ENCODE measurements around the gene FAM217B.

The FAM217B gene, protein sequence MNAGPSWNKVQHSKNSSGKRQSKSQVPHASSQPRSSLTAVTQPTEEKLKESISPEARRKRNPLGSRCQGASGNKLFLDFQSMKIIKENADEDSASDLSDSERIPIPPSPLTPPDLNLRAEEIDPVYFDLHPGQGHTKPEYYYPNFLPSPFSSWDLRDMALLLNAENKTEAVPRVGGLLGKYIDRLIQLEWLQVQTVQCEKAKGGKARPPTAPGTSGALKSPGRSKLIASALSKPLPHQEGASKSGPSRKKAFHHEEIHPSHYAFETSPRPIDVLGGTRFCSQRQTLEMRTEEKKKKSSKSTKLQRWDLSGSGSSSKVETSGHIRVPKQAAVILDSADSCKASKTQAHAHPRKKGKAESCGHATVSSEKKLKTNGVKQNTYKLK

DNA sequence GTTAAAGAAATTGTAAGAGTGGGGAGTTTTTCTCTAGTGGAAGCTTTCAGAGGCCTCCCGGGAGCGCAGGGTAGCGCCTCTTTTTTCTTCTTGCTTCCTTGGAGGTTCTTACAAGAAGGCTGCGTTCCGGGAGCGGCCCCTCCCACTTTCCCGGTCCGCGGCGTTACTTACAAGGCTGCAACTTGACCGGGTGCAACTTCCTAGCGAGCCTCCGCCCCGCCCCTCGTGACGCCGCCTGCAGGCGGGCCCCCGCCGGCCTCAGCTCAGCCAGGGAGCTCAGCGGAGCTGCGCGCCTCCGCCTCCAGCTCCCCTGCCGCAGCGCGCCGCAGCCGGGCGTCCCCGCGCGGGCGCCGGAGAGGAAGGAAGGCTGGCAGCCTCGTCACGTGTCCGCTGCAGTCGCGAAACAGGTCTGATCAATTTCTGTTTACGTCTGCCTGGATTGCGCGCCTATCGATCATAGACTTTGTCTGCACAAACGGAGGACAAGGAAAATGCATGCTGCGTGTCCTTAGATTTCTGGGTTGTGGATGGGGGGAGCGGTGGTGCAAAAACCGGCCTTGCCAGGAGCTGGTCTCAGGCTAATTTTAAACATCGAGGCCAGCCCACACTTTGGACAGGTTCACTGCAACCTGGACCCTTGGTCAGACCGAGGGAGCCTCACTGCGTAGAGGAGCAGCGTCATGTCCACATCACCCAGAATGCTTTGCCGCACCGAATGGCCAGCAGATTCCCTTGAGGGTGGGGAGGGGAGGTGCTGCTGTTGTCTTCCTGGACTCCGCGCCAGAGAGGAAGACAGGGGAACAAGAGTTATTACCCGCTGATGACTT is at the start of gene FAM217B, which contains the start of gene PPP1R3D:
Gene FAM217B (plus strand): TSS at position 261 of the 827 bp plus-strand sequence. CDS start 3,555 bp downstream, outside the sequence.
Gene PPP1R3D (minus strand): TSS at position 177 of the 827 bp plus-strand sequence. CDS start 374 bp downstream, outside the sequence.
- Histone ChIP-seq H3K27ac (peak within 1 kb of the TSS; percentile 94), H3K36me3 (replicated peaks) (peaks cover 11% of the 10 kb centered on the region), H3K4me3 (ENCODE audit: low read depth, low read length) (peak within 1 kb of the TSS; percentile 88), H3K27me3 (replicated peaks) (no peaks in the 10 kb centered on the region)
- DNase-seq, result peak; percentile 98
- in situ Hi-C loops (cut with HindIII; ENCODE audit: low pct_ligation_motif_present, low sequenced_read_pairs), result no loop called here
- TF ChIP-seq, protein P1, sequence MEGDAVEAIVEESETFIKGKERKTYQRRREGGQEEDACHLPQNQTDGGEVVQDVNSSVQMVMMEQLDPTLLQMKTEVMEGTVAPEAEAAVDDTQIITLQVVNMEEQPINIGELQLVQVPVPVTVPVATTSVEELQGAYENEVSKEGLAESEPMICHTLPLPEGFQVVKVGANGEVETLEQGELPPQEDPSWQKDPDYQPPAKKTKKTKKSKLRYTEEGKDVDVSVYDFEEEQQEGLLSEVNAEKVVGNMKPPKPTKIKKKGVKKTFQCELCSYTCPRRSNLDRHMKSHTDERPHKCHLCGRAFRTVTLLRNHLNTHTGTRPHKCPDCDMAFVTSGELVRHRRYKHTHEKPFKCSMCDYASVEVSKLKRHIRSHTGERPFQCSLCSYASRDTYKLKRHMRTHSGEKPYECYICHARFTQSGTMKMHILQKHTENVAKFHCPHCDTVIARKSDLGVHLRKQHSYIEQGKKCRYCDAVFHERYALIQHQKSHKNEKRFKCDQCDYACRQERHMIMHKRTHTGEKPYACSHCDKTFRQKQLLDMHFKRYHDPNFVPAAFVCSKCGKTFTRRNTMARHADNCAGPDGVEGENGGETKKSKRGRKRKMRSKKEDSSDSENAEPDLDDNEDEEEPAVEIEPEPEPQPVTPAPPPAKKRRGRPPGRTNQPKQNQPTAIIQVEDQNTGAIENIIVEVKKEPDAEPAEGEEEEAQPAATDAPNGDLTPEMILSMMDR (IDR thresholded peaks at IDR 0.05; ENCODE audit: low read depth, low read length, missing control alignments), result no peak

DNA sequence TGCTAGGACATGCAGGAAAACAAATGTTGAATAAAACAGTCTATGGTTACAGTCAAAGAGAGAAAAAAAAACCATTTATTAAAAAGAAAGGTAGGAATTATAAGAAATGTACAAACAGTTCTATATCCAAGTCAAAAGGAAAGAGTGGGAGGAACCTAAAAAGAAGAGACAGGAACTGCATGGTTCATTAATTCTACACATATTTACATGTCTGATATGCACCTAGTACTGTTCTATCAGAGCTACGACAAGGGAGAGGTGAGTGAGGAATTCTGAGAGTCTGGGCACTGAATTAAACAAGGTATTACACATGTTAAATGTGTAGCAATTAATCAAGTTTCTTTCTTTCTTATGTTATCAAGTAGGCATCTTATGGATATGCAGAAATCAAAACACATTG is 48.6 kb upstream of the FAM217B start:
- no peaks in the 10 kb centered on the region for H3K36me3 ChIP-seq (replicated peaks)
- no peak for DNase-seq
- no peak overlapping the region for H3K27ac ChIP-seq
- no peaks in the 10 kb centered on the region for H3K27me3 ChIP-seq (replicated peaks)
- in situ Hi-C loops (cut with HindIII; ENCODE audit: low pct_ligation_motif_present, low sequenced_read_pairs), result no loop called here
- no peak overlapping the region for H3K4me3 ChIP-seq (ENCODE audit: low read depth, low read length)
- TF ChIP-seq, protein P1 (IDR thresholded peaks at IDR 0.05; ENCODE audit: low read depth, low read length, missing control alignments), result no peak

DNA sequence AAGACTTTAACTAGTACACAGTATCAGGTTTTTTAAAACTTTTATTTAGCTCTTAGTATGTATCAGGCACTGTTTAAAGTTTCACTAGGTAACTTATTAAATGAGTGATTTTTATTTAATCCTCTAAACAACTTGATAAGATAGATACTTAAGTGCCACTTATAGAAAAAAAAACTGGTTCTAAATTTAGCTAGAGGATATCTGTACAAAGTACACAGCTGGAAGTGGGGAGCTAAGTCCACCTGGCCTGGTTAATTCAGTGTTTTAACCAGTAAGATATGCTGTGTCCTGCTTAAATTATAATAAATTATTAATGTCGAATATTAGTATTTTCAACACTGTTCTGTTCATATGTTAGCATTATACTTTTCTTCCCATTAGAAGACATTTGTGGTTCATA is 44.3 kb upstream of the FAM217B start:
- no peaks in the 10 kb centered on the region for H3K27me3 ChIP-seq (replicated peaks)
- no peak for DNase-seq
- no peak overlapping the region for H3K4me3 ChIP-seq (ENCODE audit: low read depth, low read length)
- H3K36me3 ChIP-seq (replicated peaks), result no peaks in the 10 kb centered on the region
- TF ChIP-seq, protein P1 (IDR thresholded peaks at IDR 0.05; ENCODE audit: low read depth, low read length, missing control alignments), result no peak
- no peak overlapping the region for H3K27ac ChIP-seq
- in situ Hi-C loops (cut with HindIII; ENCODE audit: low pct_ligation_motif_present, low sequenced_read_pairs), result no loop called here

DNA sequence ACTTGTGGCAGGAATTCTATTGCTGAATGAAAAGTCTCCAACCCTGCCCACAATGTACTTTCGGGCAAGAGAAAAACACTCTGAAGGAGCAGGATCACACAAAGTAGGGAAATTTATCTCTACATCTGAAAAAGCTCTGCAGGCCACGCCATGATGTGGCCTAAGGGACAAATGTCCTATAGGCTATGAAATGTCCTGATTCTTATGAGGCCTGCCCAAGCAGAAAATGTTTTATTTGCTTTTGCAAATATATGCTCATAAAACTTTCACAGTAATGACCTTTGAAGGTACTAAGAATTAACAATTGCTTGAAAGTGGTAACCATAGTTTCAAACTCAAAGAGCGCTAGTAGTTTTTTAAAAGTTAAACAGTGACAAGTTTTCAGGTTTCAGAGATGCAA is 37.7 kb upstream of the FAM217B start:
- H3K36me3 ChIP-seq (replicated peaks), result no peaks in the 10 kb centered on the region
- H3K4me3 ChIP-seq (ENCODE audit: low read depth, low read length), result no peak overlapping the region
- no peak for DNase-seq
- in situ Hi-C loops (cut with HindIII; ENCODE audit: low pct_ligation_motif_present, low sequenced_read_pairs), result no loop called here
- TF ChIP-seq, protein P1 (IDR thresholded peaks at IDR 0.05; ENCODE audit: low read depth, low read length, missing control alignments), result no peak
- H3K27me3 ChIP-seq (replicated peaks), result no peaks in the 10 kb centered on the region
- H3K27ac ChIP-seq, result no peak overlapping the region

DNA sequence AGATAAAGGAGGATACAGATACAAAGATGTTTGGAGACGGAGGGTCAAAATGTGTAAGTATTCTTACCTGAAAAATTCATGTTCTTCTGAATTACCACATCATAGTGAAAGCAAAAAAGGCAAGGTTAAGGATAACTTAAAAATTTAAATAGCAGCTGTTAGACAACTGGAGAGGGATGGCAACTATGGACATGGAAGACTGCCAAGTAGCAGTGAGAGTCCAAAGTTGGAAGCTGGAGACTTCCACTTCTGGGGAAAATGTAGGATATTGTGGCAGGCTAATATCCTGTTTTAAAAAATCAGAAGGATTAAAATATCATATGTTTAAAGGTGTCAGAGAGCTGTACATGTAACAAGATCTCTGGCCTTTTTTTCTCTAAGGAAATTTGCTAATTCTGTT is 36.6 kb upstream of the FAM217B start:
- no peak overlapping the region for H3K4me3 ChIP-seq (ENCODE audit: low read depth, low read length)
- no peaks in the 10 kb centered on the region for H3K27me3 ChIP-seq (replicated peaks)
- TF ChIP-seq, protein P1 (IDR thresholded peaks at IDR 0.05; ENCODE audit: low read depth, low read length, missing control alignments), result no peak
- in situ Hi-C loops (cut with HindIII; ENCODE audit: low pct_ligation_motif_present, low sequenced_read_pairs), result no loop called here
- no peaks in the 10 kb centered on the region for H3K36me3 ChIP-seq (replicated peaks)
- no peak for DNase-seq
- no peak overlapping the region for H3K27ac ChIP-seq
